Measurements from ENCODE around the gene BSN.

BSN gene

DNA sequence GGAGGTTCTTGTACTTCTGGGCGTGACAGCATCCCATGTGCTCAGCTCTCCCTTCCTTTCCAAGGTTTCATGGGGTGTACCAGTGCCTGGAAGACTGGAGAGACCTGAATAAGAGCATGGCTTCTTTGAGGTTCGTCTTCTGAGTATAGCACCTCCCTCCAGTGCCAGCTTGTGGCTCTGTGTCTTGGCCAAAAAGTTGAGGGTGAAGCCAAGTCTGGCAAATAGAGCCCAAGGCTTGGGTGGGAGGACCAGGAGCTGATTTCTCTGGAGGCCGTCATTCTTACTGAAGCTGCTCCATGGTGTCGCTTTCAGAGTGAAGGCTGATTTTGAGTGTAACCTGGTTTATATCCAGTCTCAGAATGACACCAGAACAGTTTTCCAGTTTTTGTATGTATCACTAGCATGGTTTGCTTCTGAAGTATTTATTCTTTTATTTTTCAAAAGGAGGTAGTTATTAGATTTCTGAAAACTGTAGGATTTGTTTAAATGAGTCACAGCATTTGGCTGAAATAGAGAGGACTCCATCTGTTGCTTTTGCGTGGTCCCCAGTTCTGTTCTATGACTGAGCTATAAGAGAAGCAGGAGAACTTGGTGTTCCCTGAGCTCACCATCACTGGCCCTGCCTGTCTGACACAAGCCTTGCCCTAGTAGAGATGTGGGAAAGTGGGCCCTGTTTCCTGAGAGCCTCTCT, 47.2 kb downstream of the BSN start:
- FAIRE-seq: no peak

DNA sequence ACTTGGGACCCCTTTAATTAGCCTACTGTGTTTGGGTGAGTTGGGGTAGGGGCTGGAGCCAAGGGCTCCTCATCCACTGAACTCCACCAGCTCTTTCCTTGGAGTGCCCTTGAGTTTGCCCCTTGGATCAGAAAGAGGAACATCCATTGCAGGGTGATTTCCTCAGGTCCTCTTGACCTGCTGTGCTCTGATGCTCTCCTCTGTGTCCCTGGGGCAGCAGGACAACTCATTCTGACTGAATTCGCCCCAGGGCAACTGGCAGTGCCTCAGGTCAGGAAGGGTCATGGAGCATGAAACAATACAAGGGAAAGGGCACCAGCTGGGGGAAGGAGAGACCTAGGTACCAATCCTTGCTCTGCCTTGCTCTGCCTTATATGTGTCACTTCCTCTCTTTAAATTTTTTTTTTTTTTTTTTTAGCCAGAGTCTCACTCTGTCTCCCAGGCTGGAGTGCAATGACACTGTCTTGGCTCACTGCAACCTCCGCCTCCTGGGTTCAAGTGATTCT, 47.8 kb downstream of the BSN start:
- no peak for FAIRE-seq

DNA sequence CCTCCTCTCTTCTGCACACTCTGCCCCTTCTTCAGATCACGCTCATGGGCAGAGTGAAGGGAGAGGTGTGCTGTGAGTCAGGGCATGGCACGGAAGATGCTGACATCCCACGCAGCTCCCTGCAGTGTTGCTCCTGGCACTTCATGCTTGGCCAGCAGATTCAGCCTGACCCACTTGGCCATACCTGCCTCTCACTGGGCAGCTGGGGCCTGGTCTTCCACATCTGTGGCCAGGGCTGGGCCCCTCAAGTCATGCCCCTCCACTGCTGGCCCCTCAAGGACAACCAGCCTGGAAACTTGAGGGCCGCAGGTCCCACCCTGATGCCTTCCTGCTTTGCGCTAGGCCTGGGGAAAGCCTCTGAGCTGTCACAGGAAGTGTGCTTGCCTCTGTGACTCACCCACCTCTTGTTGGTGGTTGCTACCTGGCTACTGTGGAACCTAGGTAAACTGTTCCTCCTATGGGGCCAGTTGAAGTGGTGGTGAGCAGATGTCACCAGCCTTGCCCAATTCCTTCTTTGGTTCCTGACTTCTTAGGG, 48.7 kb downstream of the BSN start:
- FAIRE-seq: no peak

DNA sequence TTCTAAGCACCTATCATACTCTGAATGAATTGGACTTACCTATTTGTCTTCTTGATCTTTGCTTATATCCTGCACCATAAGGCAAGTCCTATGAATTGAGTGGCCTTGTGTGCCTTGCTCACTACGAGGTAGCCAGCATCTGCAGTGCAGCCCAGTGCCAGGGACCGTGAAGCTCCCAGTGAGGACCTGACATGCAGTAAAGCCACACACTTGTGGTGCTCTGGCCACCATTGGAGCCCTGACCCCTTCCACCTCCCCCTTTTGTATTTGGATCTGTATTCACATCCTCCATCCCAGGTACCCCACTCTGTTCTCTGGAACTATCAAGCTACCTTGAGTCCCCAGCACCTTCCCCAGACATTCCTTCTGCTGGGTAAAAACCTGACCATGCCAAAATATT, 52.1 kb downstream of the BSN start:
- no peak for FAIRE-seq

DNA sequence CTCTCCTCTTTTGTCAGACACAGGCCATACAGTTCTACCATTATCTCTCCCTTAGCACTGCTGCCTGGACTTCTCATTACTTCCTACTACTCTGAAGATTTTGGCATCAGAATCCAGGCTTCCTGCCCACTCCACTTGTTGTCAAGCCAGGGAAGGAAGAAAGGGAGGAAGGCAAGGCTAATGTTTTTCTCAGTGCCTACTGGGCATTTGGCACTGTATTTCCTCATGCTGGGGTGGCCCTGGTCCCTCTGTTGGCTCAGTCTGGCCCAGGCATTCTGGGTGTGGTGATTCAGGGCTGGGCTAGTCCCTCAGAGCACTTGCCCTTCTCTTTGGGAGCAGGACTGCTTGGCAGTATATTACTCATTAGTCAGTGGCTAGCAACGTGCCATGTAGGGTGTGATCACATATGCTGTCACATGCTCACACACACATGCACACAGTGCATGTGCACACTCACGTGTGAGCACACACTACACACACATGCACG, 52.9 kb downstream of the BSN start:
- FAIRE-seq: no peak

DNA sequence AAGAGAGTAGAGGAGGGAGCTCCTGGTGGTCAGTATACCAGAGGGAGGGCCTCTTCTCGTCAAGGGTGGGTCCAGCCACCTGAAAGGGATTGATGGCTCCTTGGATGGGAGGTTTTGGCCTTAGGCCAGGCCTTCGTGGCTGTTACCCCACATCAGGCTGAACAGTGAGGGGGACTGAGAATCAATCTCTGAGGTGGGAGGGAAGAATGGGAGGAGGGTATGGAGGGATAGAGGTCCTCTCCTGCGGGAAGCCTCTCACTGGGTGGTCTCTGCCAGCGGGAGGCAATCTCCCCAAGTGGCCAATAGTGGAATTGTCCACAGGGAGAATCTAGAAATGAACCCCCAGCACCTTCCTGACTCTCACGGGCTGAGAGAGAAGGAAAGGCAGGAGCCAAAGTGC, 53.5 kb downstream of the BSN start:
- FAIRE-seq: no peak

DNA sequence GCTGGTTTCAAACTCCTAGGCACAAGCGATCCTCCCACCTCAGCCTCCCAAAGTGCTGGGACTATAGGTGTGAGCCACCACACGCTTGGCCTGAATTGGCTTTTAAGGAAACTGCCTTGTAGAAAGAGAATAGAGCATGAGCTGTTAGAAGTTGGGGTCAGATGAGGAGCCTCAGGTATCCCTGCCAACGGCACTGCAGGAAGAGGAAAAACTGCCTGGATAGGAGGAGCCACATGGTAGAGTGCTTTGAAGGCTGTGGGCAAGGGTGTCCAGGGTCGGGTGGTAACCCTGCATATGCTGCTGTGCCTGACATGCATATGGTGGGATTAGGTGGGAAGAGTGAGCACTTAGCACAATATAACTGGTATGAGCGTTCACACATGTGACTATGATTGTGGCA, 55.0 kb downstream of the BSN start:
- no peak for FAIRE-seq

DNA sequence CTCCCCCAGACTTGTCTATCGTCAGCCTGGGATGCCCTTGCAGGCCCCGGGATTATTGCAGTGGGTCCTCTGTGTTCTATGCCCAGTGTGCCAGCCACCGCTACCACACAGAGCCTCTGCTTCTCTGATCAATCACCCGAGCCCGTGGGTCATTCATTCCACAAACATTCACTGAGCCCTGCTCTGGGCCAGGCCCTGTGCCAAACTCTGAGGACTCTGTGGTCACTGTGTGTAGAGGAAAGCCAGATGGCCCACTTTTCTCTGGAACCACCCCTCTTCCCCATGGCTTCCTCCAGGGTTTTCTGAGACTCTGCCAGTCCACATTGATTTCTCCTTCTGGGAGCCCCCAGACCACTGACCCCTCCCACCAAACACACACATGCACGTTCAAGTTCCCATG, 55.5 kb downstream of the BSN start:
- FAIRE-seq: no peak

DNA sequence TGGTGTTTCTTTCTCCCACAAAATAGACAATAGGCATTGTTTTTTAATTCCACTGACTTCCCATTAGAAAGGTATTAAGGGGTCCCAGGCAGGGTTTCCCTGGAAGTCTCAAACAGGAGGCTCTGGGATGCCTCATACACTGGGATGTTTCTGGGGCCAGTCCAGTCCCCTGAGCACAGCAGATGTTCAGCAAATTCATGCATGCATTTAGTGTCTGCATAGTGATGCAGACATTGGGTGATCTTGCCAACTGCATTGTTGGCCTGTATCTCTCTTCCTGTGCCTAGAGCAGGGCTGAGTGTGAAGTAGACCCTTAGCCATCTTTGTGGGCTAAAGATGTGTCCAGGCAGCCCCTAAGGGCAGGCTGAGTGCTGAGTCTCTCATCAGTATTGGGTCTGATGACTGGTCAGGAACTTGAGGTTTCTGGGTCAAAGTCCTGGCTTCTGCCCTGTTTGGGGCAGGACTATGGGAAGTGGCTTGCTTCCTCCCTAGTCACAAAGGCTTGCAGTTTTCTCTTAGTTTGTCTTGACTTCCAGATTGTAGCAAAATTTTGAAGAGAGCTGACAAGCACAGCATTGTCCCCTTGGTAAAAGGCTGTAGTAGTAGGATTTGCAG, 56.5 kb downstream of the BSN start:
- no peak for FAIRE-seq

DNA sequence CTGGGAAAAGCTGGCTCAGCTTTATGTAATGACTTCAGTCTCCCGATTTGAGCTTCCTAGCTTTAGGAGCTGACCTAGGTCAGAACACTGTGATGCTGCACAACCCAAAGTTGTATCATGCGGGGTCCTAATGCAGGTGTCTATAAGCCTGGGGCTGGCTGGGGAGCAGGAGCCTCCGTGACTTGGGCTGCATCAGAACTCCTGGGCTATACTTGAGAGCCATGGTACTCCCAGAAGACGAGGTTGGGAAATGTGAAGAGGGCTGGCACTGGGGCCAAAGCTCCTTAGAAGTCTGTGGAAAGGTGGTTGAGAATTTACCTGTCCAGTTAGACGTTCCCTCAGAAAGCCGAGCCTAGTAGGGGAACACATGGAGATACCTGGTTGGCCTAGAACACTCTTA, 57.0 kb downstream of the BSN start:
- no peak for FAIRE-seq

DNA sequence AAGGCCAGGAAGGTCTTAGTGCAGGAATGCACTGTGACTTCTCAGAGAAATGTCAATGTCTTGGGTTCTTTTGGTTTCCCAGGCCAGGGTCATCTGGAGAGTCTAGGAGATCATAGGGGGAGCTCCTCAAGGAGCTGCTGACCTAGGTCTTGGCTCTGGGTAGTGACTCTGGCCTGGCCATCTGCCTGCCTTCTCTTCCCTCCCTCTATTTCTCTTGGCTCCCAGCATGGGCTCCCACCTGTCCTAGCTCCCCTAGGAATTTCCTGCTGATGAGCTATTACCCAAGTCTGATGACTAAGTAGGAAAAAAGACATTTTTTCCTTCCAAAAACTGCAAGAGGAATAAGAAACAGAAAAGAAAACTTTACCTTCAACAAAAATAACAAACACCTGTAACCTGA, 57.4 kb downstream of the BSN start:
- FAIRE-seq: no peak

DNA sequence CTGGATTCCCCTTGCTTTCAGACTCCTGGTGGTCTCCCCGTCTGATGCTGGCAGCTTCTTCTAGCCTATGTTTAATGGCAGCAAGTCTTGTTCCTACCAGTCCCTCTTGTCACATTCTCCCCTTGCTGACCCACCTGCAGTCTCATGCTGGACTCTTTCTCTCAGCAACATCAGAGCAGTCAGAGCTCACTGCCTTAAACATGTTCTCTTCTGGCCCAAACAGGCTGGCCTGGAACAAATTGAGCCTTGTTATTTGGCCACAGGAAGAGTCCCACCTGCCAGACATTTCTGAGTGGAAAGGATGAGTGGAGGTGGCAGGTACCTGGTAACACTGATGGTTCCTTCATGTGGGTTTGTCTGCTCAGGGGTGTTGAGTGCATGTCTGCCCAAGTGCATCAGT, 60.7 kb downstream of the BSN start:
- FAIRE-seq: no peak

DNA sequence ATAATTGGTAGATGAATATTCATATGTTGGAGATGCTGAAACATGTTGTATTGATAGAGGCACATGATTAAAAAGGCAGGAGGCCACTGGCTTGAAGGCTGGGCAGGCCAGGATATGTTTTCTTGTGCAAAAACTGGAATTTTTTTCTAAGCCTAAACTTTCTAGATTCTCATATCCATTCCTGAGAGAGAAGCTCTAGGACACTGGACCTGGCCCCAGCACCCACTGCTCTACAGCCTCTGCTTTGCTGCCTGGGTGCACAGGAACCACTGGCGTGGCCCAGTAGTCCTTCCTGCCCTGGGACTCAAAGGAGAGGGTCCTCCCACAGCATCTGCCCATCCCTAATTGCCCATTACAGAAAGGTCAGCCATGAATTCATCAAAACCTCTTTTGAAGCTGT, 61.8 kb downstream of the BSN start:
- FAIRE-seq: no peak

DNA sequence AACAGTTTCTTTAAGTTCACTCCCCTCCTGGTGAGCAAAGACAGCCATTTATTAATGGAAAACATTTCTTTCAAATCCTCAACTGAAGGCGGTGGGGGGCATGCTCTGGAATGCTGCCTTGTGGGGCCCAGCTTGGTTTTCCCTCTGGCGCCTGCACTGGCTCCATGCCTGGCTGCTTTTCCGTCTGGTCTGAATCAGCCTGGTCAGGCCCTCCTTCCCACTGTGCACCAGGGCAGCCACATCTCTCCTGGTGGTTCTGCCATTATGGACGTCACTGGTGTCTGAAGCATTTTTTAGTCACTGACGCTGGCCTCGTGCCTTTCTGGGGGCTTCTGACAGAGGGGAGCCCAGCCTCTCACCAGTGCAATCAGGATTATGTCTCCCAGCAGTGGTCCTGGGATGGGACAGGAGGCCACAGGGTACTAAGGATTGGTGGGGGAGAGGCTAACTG, 62.2 kb downstream of the BSN start:
- no peak for FAIRE-seq

DNA sequence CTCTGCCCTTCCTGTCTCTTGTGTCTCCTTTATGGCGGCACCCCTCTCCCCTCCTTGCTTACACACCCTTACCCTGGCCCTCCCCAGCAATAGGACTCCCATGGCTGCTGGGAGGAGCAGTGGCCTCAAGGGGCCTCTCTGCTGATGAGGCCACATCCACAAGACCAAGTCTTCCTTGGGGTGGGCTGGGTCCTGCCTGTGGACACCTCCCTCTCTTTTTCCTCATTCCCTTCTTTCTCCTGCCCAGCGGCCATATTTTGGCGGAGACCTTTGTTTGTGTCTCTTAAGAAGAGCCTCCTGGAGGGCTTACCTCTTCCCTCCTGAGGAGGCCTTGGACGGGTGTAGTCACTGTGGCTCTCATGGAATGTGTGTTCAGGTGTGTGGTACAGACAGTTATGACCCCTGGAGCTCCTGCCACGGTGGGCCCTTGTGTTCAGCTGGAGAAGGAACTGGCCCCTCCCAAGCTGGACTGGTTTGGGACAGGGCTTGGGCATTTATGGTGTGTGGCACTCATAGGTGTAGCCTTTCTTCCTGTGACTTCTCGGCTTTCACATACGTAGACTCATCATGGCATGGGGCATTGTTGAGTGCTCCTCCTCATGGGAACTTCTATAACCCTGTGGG, 63.2 kb downstream of the BSN start:
- FAIRE-seq: no peak

DNA sequence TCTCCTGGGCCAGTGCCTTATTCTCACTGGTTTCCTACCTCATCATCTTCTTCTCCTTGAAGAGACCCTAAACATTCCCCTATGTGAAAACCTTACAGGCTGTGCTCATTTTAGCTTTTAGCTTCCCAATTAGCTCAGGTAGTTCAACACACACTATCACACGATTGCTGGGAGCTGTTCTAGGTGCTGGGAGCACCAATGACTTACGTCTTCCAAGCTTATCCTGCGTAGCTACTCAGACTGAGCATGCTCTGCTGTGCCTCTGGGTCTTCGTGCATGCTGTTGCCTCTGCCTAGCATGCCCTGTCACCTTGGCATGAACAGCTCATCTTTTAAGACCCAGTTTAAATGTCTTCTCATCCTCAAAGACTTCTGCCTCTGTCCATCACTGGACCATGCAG, 64.1 kb downstream of the BSN start:
- no peak for FAIRE-seq

DNA sequence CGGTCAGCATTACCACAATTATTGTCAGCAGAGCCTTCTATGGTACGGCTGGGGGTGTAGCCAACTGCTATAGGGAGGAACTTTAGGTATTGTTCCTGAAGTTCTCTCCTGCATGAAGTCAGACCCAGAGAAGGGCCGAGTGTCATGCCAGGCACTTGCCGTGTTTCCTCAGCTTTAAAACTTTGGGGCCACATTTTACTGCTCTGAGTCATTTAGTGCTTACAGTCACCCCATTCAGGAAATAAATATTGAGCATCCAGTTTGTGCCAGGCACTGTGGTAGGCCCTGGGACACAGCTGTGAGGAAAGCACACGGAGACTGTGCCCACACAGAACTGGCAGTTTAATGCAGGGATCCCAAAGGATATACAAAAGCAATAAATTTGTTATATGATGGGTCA, 65.4 kb downstream of the BSN start:
- FAIRE-seq: no peak

DNA sequence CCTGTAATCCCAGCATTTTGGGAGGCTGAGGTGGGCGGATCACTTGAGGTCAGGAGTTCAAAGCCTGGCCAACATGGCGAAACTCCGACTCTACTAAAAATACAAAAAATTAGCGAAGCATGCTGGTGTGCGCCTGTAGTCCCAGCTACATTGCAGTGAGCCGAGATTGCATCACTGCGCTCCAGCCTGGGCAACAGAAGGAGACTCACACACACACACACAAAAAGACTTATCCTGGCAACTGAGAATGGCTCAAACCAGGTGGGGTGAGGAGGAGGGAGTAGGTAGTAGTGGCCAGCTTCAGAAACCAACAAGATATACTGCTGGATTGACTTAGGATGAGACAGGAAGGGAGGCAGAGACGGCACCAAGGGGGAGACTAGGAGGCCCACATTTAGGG, 66.5 kb downstream of the BSN start:
- no peak for FAIRE-seq

DNA sequence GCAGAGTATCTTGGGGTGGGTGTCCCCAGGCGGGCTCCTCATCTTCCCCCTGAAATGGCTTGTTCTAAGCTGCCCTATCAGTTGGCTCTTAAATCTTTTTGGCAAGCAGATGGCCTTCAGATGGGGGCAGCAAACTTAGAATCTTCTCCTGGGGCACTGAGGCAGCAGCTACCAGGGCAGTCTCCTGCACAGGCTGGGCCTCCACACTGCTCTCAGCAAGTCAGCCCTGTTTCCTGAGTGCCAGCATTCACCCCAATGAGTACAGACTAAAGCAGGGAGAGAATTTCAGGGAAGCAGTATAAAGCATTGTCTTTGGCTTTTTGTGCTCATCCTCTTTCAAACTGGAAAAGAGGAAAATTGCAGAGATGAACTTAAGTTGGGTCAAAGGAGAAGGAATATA, 68.8 kb downstream of the BSN start:
- no peak for FAIRE-seq

DNA sequence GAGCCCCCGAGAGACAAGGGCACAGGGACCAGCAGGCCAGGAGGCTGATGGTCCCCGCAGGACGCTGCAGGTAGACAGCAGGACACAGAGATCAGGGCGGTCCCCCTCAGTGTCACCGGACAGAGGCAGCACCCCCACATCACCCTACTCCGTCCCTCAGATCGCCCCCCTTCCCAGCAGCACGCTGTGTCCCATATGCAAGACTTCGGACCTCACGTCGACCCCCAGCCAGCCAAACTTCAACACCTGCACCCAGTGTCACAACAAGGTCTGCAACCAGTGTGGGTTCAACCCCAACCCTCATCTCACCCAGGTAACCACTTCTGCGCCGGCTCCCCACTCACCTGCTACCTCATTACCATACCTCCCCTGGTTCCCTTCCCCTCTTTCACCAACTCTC, 70.8 kb downstream of the BSN start:
- no peak for FAIRE-seq

DNA sequence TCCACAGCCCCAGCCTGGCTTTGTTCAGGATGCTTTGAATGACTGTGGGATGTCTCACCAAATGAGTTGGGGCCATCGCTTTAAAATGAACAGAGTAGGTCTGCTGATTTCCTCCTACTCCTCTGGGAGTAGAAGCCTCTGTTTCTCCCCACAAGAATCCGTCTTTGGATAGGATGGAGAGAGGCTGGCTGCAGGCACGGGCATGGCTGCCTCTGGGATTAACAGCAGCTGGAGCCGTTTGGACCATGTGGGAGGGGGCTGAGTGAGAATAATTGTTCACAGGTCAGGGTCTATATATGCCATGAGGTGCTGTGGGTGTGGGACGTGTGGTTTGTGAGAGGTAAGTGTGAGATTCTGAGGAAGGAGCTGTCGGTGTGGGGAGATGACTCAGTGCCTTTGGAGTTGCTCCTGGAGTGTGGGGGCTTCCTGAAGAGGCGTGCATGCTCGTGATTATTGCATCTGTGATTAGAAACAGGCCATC, 71.9 kb downstream of the BSN start:
- no peak for FAIRE-seq

DNA sequence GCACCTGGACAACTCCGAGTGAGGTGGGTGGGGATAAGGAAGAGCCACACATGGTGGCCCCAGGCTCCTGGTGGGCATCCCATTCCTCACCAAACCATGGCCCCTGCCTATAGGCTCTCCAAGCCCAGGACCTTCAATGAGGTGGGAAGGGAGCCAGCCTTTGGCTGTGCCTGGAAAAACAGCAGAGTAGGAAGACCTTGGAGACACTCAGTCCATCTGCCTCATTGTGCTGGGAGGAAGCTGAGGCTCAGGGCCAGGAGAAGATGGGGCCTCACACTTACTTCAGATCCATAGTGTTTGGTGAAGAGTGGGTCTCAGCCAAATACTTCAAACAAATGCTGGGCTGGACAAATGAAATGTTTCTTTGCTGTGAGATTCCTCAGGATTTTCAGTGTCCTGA, 72.5 kb downstream of the BSN start:
- FAIRE-seq: no peak

DNA sequence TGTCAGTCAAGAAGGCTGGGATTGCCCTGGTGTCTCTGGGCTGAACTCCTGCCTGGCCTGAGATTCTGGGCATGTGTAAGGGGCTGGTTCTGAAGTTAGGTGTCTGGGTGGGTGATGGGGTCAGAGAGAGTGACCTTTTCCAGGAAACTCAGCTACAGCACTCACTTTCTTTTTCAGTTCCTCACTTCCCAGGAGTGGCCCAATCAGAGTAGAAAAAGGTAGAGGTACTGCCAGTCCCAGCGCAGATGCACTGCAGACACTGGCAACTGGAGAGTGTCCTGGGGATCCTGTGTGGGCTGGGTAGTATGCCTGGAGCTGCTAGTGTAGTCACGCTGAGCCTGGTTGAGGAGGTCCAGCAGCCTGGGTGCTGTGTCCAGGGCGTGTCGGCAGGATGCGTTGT, 73.4 kb downstream of the BSN start:
- FAIRE-seq: no peak

DNA sequence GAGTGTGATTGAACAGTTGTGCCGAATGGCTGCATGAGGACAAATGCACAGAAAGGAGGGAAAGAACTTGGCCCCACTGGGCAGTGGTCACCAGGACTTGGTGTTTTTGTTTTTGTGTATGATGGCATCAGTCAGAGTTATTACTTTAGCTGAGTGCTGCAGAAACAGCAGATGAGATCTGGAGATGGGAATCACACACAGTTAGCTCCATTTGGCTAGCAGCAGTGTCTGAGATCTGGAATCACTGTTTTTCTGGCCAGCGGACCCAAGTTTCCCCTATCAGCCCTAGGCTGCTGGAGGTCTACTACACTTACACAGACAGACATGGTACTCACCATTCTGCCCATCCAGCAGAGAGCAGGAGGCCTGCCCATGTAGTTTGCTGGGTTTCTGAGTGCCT, 74.0 kb downstream of the BSN start:
- no peak for FAIRE-seq

Data from A204.1 (cell line).